HL-60 (cell line): ENCODE results near the gene OSBPL6.

Source experiments
- DNase-seq, 2 experiments: peaks; one replicate each; pipeline ENCODE4 v3.0.0-alpha.2; 2010 to 2020; ENCODE audit warnings: low read depth in 1 of 2, low spot score in 1 of 2
- H3K27ac ChIP-seq: fragments of 250-450 bp; sonication (Bioruptor Pico); replicated peaks from 2 replicates; pipeline ENCODE4 v1.5.1; 2020; ENCODE audit warnings: mild to moderate bottlenecking, moderate library complexity
- H3K27me3 ChIP-seq: fragments of 250-450 bp; sonication (Bioruptor Pico); 2 replicates; pipeline ENCODE4 v1.5.1; 2021; ENCODE audit warnings: mild to moderate bottlenecking, moderate library complexity; ENCODE audit not compliant: insufficient read depth, poor library complexity, severe bottlenecking
- H3K4me3 ChIP-seq: replicated peaks from 2 replicates; pipeline ENCODE4 v1.5.1; 2011; ENCODE audit warnings: mild to moderate bottlenecking, control low read depth, low read length; ENCODE audit not compliant: insufficient read depth
- CTCF ChIP-seq: IDR thresholded peaks from one replicate; pipeline ENCODE4 v1.5.1; 2011; ENCODE audit warnings: low read length, control low read depth, inconsistent platforms; ENCODE audit not compliant: insufficient read depth
- GABPA ChIP-seq: IDR thresholded peaks from 2 replicates; pipeline ENCODE4 v1.6.1; 2012; ENCODE audit warnings: low read depth
- POLR2AphosphoS5 ChIP-seq: IDR thresholded peaks from 2 replicates; pipeline ENCODE4 v1.6.1; 2012; ENCODE audit warnings: low read depth
- REST ChIP-seq: IDR thresholded peaks from 2 replicates; pipeline ENCODE4 v1.6.1; 2012; ENCODE audit warnings: low read depth; ENCODE audit not compliant: insufficient replicate concordance
- SPI1 ChIP-seq: IDR thresholded peaks from 2 replicates; pipeline ENCODE4 v1.6.1; 2012; ENCODE audit warnings: low read depth, mild to moderate bottlenecking, borderline replicate concordance

Gene OSBPL6

GRCh38 chr2:178361588-178361987 lies 167.3 kb downstream of the OSBPL6 start:
- no peak overlapping the region for H3K4me3 ChIP-seq
- no peak for DNase-seq
- H3K27me3 ChIP-seq, result peaks cover 2% of the 10 kb centered on the region
- TF ChIP-seq REST (no peak), CTCF (no peak), SPI1 (no peak), POLR2AphosphoS5 (no peak)
- H3K27ac ChIP-seq, result no peak overlapping the region

GRCh38 chr2:178363252-178363651 lies 168.9 kb downstream of the OSBPL6 start:
- Histone ChIP-seq H3K27me3 (peaks cover 2% of the 10 kb centered on the region), H3K27ac (no peak overlapping the region), H3K4me3 (no peak overlapping the region)
- no peak for DNase-seq
- TF ChIP-seq POLR2AphosphoS5, result no peak
- TF ChIP-seq GABPA, result no peak
- TF ChIP-seq REST, result no peak
- no peak for TF ChIP-seq SPI1
- no peak for TF ChIP-seq CTCF

GRCh38 chr2:178365116-178365515 lies 170.8 kb downstream of the OSBPL6 start:
- Histone ChIP-seq H3K4me3 (no peak overlapping the region), H3K27me3 (peaks cover 2% of the 10 kb centered on the region), H3K27ac (no peak overlapping the region)
- DNase-seq, result no peak
- TF ChIP-seq REST (no peak), POLR2AphosphoS5 (no peak), GABPA (no peak), CTCF (no peak), SPI1 (no peak)
